AG04450 (cell line): ENCODE results near the gene KCNH2. TPM values are rescaled to one million over a fixed set of nuclear protein-coding genes. Genes with fewer than 3 reads are reported as not detected.

Experiments
- CTCF ChIA-PET: fragments of 300-600, 350-600 bp; formaldehyde crosslinking; extraction: SDS; loops from one replicate; lab custom pipeline; 2022; ENCODE audit warnings: antibody characterized with exemption, inconsistent platforms; lab: Charles Lee
- POLR2A ChIA-PET: fragments of 350-600 bp; formaldehyde crosslinking; extraction: SDS; loops from one replicate; lab custom pipeline; 2021; ENCODE audit warnings: antibody characterized with exemption, inconsistent platforms; lab: Yijun Ruan, JAX
- DNase-seq: peaks from one replicate; pipeline ENCODE4 v3.0.0-alpha.2; 2011; ENCODE audit warnings: low read depth, low spot score
- H3K27ac ChIP-seq: one replicate; pipeline ENCODE4 v1.5.1; 2012; ENCODE audit warnings: low read depth, low read length, control low read depth
- H3K27me3 ChIP-seq: one replicate; pipeline ENCODE4 v1.6.0; 2012; ENCODE audit warnings: low read length; ENCODE audit not compliant: control insufficient read depth, insufficient read depth
- H3K4me3 ChIP-seq: 2 replicates; pipeline ENCODE4 v1.5.1; 2011; ENCODE audit warnings: mild to moderate bottlenecking, low read depth, low read length, control low read depth
- H3K9me3 ChIP-seq: 2 replicates; pipeline ENCODE4 v1.5.1; 2012; ENCODE audit warnings: low read length; ENCODE audit not compliant: control insufficient read depth, insufficient read depth
- CTCF ChIP-seq: IDR thresholded peaks from 2 replicates; pipeline ENCODE4 v1.5.1; 2011; ENCODE audit warnings: low read depth, low read length, control low read depth, inconsistent platforms
- polyA plus RNA-seq: library from polyadenylated mRNA; depleted of rRNA; stranded (reverse); fragments of >200 nt; gene quantifications from 2 replicates; pipeline ENCODE4 v1.2.3, GENCODE V29; 2011

Gene KCNH2
- polyA plus RNA-seq, 1 experiment = 1.3 TPM

GRCh38 chr7:150923802-150924201 is 54.3 kb downstream of the KCNH2 start:
- no peak overlapping the region for H3K4me3 ChIP-seq
- no peak for TF ChIP-seq CTCF
- H3K9me3 ChIP-seq = no peaks in the 10 kb centered on the region
- ChIA-PET POLR2A (no interaction called here), CTCF (interaction anchor here (0.7 kb wide), 1 partner anchor 25 kb away, joined by 4 read pairs; no protein-coding TSS in a partner anchor)
- DNase-seq = no peak
- H3K27me3 ChIP-seq = peaks cover 4% of the 10 kb centered on the region
- H3K27ac ChIP-seq = no peak overlapping the region

- Histone ChIP-seq H3K9me3 (no peaks in the 10 kb centered on the region), H3K4me3 (no peak overlapping the region), H3K27me3 (peaks cover 4% of the 10 kb centered on the region), H3K27ac (no peak overlapping the region)
- no peak for DNase-seq
- TF ChIP-seq CTCF = no peak
- POLR2A ChIA-PET = no interaction called here
- CTCF ChIA-PET = interaction anchor here (0.5 to 0.7 kb wide), 2 partner anchors 25 to 1228 kb away, joined by 4 read pairs; no protein-coding TSS in a partner anchor
Measured at GRCh38 chr7:150923196-150923595, 54.9 kb downstream of the KCNH2 start.

- ChIA-PET POLR2A (no interaction called here), CTCF (interaction anchor here (2.0 kb wide), 1 partner anchor 21 kb away, joined by 6 read pairs; no protein-coding TSS in a partner anchor)
- TF ChIP-seq CTCF = no peak
- no peak overlapping the region for H3K4me3 ChIP-seq
- DNase-seq = no peak
- peaks cover 13% of the 10 kb centered on the region for H3K27me3 ChIP-seq
- no peak overlapping the region for H3K27ac ChIP-seq
- H3K9me3 ChIP-seq = no peaks in the 10 kb centered on the region
Measured at GRCh38 chr7:150919160-150919559, 59.0 kb downstream of the KCNH2 start.

- ChIA-PET POLR2A (no interaction called here), CTCF (interaction anchor here (2.4 kb wide), 1 partner anchor 20 kb away, joined by 9 read pairs; no protein-coding TSS in a partner anchor)
- TF ChIP-seq CTCF = no peak
- DNase-seq = no peak
- no peaks in the 10 kb centered on the region for H3K9me3 ChIP-seq
- peaks cover 13% of the 10 kb centered on the region for H3K27me3 ChIP-seq
- H3K27ac ChIP-seq = no peak overlapping the region
- no peak overlapping the region for H3K4me3 ChIP-seq
Measured at GRCh38 chr7:150918378-150918777, 59.7 kb downstream of the KCNH2 start.

GRCh38 chr7:150917969-150918368 is 60.2 kb downstream of the KCNH2 start:
- ChIA-PET CTCF (interaction anchor here (2.4 kb wide), 1 partner anchor 20 kb away, joined by 9 read pairs; no protein-coding TSS in a partner anchor), POLR2A (no interaction called here)
- H3K27me3 ChIP-seq = peaks cover 13% of the 10 kb centered on the region
- TF ChIP-seq CTCF = no peak
- no peak overlapping the region for H3K27ac ChIP-seq
- no peak for DNase-seq
- H3K4me3 ChIP-seq = no peak overlapping the region
- H3K9me3 ChIP-seq = no peaks in the 10 kb centered on the region
